Activated CD4-positive, alpha-beta T cell treated with anti-CD3 and anti-CD28 coated beads, Interleukin-10, Interleukin-2, amounts not matched to agents 100 ng/mL and 50 ng/mL, durations not matched to agents 16 hours and 8 hours (primary cell): Measurements from ENCODE around the gene CAMKK2.
"Not testable (repeated sequence)": the region's sequence is repeated elsewhere in the genome, so short reads cannot be mapped to it uniquely, and the experiment has no call there.

ENCODE experiments used
- DNase-seq: peaks from one replicate; pipeline ENCODE4 v3.0.0-alpha.2; 2020

The CAMKK2 gene

DNA sequence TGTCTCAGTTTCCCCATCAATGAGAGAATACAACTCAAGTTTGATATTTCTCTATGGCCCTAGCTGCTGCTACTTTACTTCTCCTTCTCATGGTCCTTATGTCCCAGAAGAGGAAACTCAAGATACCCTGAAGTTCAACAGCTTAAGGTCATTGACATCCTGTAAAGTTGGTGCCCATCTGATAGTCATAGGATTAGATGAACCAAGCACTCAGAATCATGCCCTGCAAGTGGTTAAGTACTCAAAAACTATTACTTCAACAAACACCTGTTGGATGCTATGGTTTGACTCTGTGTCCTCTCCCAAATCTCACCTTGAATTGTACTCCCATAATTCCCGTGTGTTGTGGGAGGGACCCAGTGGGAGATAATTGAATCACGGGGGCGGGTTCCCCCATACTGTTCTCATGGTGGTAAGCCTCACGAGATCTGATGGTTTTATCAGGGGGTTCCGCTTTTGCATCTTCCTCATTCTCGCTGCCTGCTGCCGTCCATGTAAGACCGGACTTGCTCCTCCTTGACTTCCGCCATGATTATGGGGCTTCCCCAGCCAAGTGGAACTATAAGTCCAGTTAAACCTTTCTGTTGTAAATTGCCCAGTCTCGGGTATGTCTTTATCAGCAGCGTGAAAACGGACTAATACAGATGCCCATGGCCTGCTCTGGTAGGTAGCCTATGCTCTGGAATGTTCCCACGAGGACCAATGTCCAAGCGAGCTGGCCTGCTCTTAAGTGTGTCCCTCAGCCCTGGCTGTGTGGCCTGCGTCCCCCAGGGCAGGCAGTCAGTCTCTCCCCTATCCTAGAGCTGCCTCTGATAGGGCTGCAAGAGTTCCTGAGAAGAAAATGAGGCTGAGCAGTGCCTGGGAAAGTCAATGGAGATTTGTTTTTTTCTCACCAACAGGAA, 18.1 kb downstream of the CAMKK2 start:
- no peak for DNase-seq

DNA sequence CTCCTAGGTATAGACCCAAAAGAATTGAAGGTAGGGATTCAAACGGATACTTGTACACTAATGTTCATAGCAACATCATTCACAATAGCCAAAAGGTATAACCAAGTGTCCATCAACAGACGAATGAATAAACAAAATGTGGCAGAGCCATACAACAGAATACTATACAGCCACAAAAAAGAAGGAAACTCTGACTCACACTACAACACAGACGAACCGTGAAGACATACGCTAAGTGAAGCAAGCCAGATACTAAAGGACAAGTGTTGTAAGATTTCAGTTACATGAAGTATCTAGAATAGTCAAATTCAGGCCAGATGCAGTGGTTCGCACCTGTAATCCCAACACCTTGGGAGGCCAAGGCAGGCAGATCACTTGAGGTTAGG, 19.1 kb downstream of the CAMKK2 start:
- no peak for DNase-seq

DNA sequence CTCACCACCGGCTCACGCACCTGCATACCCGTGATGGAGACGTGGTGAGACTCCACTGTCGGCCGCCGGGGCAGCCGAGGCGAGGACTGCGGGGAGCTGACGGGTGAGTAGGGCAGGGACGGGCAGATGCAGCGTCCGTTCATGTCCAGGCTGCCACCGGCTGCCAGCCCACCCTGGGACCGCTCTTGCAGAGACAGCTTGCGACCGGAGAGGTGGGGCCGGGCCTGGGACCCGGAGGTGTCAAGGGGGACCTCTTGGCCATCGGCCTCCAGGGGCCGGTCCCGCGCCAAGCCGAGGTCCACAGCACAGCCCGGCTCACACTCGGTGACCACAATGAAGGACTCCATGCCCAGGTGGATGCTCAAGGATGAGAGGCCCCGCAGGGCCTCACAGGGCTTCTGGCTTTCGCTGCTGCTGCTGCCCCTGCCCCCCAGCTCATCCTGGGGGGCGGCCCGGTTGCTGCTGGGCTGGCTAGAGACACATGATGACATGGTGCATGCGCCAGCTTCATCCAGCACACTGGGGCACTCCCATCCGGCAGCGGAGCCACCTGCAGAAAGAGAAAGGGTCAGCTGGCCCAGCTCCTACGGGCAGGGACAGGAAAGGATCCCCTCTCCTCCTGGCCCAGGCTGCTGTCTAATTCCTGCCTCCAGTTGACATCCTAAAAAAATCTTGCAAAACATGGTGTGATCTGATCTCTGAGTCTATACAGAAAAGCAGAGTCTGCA, 22.3 kb downstream of the CAMKK2 start:
- no peak for DNase-seq

DNA sequence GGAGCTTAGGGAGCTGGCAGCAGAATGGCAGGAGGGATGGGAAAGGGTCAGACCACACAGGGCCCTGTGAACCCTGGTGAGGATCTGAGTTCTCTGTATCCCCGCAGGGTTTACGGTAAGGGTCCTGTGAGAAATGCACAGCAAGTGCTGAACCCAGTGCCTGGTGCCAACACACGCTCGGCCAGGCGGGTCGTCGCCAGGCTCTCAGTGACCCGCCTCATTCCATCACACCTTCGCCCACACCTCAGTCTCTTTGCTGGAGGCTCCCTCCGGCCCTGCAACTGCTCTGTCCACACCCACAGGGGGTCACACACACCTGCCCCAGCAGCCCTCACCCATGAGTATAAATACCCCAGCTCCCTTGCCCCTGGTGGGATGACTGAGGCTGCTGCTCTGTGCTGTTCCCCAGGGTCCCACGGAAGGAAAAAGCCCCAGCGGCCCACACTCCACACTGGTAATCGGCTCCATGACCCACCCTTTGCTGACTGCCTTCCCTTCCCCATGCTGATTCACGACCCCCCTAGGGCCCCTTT, 23.1 kb downstream of the CAMKK2 start:
- no peak for DNase-seq

DNA sequence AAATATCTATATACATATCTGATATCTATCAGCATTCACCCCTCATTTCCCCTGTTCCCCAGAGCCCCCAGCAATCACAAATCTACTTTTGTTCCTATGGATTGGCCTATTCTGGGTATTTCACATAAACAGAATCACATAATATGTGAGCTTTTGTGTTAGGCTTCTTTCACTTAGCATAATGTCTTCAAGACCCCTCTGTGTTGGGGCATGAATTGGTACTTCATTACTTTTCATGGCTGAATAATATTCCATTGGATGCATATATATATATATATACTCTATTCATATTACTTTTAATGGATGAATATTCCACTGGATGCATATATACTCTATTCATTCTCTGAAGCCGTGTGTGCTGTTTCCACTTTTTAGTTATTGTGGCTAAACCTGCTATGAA, 28.7 kb downstream of the CAMKK2 start:
- DNase-seq, result no peak

DNA sequence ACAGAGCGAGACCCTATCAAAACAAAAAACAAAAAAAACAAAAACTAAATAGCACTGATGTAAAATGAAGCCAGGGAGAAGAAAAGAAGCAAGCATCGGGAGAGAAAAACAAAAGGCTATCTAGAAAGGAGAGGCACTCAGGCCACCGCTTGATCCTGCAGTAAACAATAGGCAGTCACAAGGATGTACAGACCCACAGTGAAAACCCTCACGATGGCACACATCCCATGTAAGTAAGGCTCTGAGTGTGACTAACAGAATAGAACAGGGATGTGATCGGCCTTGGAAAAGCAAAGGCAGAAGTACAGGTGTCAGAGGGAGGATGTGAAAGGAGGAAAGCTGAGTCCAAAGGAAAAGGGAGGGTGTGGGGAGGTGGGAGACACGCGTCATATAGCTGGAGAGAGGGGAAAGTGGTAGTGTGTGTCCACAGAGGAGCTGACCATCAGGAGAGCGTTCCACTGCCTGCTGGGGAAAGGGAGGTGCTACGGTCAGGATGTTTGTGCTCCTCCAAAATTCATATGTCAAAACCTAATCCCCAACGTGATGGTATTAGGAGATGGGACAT, 31.5 kb downstream of the CAMKK2 start:
- DNase-seq, result no peak

DNA sequence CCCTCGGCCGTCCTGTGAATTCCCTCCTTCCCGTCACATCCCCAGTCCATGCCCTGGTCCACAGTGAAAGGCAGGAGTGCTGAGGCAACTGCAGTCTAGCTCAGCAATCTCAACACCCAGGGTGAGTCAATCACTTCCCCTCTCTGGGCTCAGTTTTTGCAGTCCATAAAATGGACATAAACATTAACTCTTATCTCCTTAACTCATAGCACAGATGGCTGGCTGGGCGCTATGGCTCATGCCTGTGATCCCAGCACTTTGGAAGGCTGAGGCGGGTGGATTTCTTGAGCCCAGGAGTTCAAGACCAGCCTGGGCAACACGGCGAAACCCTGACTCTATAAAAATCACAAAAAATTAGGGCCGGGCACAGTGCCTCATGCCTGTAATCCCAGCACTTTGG, 32.4 kb downstream of the CAMKK2 start:
- DNase-seq, result no peak

DNA sequence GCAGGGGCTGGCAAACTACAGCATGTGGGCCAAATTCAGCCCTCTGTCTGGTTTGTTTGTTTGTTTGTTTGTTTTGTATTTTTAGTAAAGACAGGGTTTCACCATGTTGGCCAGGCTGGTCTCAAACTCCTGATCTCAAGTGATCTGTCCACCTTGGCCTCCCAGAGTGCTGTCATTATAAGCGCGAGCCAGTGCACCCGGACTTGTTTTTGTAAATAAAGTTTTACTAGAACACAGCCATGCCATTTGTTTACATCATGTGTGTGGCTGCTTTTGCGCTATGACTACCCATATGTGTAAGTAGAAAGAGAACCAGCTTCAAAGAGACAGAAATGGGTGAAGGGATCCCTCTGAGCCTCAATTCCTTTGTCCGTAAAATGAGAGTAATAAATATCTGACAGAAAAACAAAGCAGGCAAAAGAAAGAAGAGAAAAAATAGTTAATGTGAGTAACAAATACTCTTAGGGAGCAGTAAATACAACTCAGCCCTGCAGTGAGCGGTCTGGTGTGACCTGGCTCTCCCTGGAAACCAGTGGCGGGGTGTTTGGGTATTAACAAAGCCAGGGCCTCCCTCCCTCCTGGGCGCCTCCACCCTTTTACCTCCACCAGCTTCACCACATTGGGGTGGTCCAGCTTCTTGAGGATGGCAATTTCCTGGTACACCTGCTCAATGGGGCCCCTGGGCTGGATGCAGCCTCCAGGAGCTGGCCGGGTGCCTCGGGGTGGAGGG, 33.1 kb downstream of the CAMKK2 start:
- no peak for DNase-seq

DNA sequence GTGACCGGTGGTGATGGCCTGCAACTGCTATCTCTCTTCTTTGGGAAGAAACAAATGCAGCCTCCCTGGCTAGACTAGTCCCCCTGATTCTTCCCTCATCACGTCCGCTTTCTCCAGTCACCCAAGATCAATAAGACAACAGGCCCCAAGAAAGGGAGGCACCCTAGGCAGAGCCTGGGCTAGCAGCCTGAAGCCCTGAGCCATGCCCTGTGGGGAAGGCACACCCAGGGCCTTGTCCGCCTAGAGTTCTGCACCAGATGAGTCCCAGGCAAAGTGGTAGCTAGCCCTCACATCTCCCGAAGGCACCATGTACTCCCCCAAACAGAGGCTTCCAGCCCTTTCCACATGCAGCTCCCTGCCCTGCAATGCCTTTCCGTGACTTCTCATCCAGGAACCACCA, 35.1 kb downstream of the CAMKK2 start:
- no peak for DNase-seq

DNA sequence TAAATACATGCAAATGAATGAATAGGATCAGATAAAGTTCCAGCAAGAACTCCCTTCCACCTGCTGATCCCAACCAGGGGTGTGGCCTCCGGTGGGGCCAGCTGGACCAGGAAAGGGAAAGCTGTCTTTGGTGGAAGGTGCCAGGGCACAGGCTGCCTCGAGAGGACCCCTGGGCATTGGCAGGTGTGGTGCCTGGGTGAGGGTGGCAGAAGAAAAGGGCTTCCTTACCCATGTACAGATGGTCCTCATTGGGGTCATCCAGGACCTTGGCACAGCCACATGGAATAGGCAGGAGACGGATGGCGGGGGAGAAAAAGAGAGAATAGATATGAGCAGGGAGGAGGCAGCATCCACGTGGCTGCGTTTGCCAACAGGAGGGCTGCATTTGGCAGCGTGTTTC, 36.4 kb downstream of the CAMKK2 start:
- DNase-seq, result no peak

DNA sequence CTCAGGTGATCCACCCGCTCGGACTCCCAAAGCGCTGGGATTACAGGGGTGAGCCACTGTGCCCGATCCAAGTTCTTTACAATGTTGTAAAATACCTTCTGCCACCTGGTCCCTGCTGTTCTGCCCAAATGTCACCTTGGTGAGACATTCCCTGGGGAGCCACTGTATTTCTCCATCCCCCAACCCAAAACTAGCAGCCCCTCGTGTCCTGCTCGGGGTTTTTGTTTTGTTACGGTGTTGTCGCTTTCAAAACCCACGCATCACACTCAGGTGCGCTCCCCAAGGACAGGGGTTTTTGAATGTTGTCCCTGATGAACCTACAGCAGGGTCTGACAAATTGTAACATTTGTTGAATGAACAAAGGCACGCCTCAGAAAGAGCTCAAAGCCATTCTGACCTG, 37.4 kb downstream of the CAMKK2 start:
- no peak for DNase-seq

DNA sequence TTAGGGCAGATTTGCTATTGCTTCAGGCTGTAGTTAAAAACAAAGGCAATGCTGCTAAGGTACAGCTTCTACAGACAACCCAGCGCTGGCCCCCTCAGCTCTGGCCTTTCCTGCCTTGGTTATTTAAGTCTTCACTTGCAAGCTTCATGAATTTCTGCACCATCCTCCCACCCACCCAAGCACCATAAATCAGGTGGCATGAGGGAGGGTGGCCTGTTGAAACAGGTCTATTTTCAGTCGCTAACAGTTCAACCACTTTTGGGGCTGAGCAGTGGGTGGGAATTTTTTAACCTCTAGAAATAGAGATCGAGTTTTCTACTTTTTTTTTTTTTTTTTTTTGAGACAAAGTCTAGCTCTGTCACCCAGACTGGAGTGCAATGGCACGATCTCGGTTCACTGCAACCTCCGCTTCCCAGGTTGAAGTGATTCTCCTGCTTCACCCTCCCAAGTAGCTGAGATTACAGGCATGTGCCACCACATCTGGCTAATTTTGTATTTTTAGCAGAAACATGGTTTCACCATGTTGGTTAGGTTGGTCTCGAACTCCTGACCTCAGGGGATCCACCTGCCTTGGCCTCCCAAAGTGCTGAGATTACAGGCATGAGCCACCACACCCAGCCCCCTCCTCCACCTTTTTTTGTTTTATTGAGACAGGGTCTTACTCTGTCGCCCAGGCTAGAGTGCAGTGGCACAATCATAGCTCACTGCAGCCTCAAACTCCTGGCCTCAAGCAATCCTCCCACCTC, 38.6 kb downstream of the CAMKK2 start:
- not testable (repeated sequence) for DNase-seq

DNA sequence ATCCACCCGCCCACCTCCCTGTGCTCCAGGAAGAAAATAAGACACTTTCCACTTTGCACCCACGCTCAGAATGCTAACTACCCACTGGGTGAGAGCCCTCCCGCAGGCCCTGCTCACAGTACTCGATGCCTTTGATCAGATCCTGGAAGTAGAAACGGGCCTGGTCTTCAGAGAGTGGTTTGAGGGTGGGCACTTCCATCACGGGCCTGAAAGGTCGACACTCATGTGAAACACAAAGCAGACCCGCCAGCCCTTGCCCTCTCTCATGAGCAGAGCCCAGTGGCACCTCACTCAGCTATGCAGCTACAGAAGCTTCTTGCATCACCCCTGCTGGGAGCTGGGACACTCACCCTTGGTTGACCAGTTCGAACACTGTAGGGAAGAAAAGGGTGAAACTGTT, 41.1 kb downstream of the CAMKK2 start:
- DNase-seq, result no peak

DNA sequence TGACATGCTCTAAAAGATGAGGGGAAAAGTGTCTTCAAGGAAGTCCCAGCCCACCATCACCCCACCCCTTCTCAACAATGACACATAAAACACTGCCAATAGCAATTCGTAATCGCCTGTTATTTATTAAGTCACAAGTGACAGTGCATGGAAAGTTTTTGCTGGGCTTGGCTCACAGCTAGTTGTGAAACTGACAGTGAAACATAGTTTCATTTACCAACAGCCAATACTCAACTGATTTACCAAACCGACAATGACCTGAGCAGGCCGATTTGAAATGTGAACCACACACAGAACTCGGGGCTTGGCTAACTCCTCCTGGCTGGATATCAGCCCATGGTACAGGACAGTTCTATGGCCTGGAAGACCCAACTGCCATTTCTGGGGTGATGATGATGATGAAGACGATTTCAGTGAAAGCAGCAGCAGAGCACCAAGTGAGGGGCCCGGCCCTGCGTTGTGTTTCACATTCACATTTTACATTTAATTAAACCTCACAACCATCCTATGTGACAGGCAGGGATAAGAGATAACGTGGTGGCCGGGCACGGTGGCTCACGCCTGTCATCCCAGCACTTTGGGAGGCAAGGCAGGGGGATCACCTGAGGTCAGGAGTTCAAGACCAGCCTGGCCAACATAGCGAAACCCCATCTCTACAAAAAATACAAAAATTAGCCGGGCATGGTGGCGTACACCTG, 42.7 kb downstream of the CAMKK2 start:
- DNase-seq, result no peak

DNA sequence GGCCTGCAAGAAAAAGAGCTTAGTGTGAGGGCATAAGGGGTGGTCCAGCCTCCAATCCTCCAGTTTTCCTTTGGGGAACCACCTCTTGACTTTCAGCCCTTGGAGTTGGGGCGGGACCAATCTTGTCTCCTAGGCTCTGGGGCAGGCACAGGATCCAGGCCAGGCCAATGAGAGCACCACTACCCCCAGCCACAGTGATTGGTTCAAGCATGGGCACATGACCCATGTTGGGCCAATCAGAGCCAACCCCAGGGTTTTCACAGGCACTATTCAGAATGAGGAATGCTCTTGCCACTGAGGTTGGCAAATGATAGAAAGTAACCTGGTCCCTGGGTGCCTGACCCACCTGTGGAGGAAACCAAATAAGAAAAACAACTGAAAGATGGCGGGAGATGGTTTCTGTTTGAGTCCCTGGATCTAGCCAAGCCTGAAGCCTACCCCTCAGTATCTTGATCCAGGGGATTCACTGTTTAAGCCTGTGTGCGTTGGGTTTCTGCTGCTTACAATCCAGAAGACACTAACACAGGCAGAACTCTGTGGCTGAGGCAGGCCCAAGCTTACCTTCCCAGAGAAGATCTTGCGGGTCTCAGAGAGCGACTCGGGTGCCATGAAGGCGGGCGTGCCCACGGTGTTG, 43.7 kb downstream of the CAMKK2 start:
- DNase-seq, result no peak

DNA sequence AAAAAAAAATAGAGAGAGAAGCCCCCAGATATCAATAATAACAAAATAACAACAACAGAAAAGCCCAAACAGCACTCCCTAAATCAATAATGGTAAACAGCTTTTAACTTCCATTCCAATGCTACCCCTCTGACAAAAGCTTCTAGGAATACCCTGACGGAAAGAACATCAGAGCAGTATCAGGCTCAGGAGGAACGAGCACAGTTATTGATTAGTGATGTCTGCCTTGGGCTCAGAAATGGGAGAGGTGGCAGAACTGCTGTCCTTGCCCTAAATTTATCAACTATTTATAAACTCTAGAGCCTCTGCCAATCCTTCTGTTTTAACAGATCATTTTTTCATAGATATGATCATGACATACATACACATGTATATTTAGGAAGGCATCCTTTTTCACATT, 44.7 kb downstream of the CAMKK2 start:
- no peak for DNase-seq

DNA sequence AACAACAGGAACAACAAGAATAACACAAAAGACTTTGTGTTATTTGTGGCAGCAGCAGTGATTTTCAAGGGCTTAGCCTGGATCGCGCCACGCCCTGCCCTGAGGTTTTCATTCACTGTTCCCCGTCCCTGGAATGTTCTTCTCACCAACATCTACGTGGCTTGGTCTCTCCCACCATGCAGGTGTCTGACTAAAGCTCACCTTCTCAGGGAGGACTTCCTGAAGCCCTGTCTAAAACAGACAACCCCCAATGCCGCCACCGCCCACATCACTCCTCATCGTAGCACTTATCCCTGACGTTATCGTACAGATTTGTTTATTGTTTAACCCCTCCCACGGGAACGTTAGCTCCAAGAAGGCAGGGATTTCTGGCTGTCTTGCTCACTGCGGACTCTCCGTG, 46.1 kb downstream of the CAMKK2 start:
- no peak for DNase-seq

DNA sequence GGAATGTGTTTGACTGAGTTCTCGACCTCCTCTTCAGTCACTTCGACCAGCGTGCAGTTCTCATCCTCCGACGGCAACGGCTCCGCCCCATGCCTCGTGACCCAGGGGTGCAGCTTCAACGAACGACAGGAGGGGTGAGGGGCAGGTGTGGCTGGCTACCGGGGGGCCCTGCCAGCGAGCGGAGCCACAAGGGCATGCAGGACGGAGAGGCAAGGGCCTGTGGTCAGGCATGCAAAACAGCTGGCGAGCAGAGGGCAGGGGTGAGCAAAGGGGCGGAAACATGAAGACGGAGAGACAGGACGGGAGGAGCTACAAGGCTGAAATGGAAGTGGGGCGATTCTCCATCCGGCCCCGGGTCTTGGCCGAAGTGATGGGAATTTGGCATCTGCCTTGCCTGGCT, 47.9 kb downstream of the CAMKK2 start:
- DNase-seq, result no peak

DNA sequence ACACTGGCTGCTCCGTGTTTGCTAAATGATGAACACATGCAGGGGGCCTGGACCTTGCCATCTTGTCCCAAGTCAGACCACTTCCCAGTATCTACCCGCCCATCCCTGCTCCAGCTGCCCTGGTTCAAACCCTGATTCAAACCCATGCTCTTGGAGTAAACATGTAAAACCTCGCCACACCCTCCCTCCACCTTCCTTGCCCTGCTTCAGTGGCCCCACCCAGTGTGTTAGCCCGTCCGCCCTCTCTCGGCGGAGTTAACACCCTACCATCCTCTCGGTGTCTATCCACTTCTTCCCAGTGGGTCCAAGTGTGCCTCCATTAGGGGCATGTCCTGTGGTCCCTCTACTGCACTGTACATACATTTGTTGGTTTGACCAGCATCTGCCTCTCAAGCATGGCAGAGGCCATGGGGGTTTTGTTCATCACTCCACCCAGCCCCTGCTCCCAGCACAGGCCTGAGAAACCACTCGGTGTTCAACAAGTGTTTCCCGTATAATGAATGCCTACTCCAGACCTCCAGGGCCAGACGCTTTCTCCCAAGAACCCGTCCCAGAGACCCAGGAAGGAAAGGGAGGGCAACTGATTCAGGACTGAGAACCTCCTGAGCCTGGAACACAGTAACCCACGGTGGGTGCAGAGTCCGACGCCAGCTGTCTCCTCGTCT, 49.5 kb downstream of the CAMKK2 start:
- no peak for DNase-seq

DNA sequence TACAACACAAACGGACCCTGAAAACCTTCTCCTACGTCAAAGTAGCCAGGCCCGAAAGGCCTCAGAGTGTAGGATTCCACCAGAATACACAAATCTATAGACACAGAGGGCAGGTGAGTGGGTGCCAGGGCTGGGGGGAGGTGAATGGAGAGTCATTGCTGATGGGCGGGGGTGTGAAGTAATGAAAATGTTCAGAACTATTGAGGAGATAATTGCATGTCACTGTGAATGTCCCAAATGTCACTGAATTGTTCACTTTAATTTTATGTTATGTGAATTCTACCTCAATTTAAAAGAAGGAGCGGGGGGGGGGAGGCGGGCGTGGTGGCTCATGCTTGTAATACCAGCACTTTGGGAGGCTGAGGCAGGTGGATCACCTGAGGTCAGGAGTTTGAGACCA, 50.6 kb downstream of the CAMKK2 start:
- DNase-seq, result no peak

DNA sequence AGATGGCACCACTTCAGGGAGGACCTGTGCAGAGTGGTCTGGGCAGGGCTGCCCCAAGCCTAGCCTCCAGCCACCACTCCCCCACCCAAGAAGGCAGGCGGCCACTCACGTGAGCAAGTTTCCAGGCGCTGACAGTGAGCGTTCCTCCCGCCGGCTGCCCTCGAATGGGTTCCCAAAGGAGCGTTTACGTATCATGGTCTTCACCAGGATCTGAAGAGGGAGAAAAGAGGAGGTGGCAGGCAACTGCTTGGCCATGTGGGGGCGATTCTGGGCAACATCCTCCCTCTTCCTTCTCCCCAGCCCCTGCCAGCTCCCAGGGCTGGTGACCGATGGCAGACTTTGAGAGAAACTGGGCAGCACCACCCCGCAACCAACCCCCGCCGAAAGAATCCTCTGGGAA, 51.5 kb downstream of the CAMKK2 start:
- DNase-seq, result no peak
